Measurements from ENCODE around the gene SYK. TPM values are rescaled to one million over a fixed set of nuclear protein-coding genes. Genes with fewer than 3 reads are reported as not detected.
"Not testable (repeated sequence)": the region's sequence is repeated elsewhere in the genome, so short reads cannot be mapped to it uniquely, and the experiment has no call there.

Gene SYK
- polyA plus RNA-seq, 3 donors: 25.0 to 32.4 (median 28.3) TPM

DNA sequence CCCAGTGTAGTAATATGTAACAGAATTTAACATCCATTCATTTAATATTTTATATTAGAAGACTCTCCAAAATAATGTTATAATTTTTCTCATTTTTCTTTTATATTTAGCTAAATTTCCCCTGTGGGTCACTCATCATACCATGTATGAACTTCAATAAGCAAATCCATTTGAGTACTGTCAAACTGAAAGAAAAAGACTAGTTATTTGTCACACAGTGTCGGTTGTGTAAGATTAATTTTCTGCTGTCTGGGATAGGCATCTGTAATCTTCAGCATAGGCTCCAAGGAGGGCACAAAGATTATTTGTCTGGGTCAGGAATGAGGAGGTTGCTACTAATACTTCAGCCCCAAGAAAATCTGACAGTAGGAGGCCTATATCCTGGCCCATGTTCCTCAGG, 13.1 kb upstream of the SYK start:
- not testable (repeated sequence) for DNase-seq (ENCODE audit: extremely low read depth in 1 of 11, low read depth in 9 of 11, low spot score in 4 of 11)

DNA sequence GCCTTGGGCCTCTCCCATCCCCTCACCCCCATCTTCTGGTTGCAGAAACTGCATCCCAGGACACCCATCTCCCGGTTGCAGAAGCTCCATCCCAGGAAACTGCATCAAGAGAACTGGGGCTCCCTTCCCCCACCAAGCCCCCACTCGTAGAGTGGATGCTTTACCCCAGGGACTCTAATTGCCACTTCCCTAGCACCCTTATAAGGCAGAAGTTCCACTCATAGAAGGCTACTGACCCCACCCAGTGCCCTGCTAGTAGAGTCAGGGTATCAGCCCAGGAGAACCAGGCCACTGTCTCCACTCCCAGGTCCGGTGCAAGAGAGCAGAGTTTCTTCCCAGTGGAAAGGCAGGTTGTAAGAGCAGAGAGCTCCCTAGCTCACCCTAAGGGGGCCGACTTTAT, 12.2 kb upstream of the SYK start:
- DNase-seq (ENCODE audit: extremely low read depth in 1 of 11, low read depth in 9 of 11, low spot score in 4 of 11): no peak

DNA sequence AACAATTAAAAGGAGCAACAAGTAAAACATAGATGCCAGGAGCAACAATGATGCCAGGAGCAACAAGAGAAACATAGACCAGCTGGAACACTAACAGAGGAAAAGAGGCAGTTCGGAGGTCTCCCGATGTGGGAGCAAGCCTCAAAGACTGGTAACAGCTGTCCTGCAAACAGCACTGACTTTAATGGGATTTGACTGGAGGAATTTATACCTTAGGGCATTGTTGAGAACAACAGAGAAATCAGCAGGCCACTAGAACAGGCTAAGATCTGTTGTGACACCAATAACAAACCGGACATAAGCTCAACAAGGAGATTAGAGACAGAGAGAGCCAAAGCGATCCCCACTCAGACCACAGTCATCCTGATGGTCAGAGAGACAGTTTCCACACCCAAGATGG, 11.8 kb upstream of the SYK start:
- DNase-seq (ENCODE audit: extremely low read depth in 1 of 11, low read depth in 9 of 11, low spot score in 4 of 11): no peak

DNA sequence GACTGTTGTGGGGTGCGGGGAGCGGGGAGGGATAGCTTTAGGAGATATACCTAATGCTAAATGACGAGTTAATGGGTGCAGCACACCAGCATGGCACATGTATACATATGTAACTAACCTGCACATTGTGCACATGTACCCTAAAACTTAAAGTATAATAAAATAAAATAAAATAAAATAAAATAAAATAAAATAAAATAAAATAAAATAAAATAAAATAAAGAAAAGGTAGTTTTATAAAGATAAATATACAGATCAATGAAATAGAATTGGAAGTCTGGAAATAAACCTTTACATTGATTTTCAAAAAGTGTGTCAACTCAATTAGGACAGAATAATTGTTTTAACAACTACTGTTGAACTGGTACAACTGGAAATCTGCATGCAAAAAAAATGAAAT, 8.6 kb upstream of the SYK start:
- DNase-seq (ENCODE audit: extremely low read depth in 1 of 11, low read depth in 9 of 11, low spot score in 4 of 11): not testable (repeated sequence)

DNA sequence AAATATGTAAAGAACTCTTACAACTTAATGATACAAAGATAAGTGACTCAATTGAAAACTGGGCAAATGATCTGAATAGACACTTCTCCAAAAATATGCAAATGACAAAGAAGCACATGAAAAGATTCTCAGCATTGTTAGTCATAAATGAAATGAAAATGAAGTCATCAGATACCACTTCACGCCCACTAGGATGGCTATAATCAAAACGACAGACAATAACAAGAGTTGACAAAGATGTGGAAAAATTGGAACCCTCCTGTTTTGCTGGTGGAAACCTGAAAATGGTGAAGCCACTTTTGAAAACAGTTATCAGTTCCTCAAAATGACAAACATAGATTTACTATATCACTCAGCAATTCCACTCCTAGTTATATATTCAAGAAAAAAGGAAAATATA, 7.9 kb upstream of the SYK start:
- DNase-seq (ENCODE audit: extremely low read depth in 1 of 11, low read depth in 9 of 11, low spot score in 4 of 11): no peak

DNA sequence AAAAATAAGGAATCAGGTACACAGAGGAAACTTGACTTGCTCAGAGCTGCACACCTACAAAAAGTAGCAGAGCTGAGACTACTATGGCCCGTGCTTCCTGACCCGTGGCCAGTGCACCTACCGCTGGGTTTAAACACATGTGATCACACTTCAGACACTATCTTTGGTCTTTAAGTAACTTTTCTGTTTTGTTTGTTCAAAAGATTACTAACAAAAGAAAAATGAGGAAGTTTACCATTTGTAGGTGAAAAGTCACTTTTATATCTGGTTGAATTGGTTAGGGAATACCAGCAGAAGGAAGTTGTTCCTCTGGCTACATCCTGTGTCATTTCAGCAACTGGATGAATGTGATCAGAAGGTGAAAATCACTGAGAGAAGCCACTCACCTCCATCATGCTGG, 6.5 kb upstream of the SYK start:
- DNase-seq (ENCODE audit: extremely low read depth in 1 of 11, low read depth in 9 of 11, low spot score in 4 of 11): no peak

DNA sequence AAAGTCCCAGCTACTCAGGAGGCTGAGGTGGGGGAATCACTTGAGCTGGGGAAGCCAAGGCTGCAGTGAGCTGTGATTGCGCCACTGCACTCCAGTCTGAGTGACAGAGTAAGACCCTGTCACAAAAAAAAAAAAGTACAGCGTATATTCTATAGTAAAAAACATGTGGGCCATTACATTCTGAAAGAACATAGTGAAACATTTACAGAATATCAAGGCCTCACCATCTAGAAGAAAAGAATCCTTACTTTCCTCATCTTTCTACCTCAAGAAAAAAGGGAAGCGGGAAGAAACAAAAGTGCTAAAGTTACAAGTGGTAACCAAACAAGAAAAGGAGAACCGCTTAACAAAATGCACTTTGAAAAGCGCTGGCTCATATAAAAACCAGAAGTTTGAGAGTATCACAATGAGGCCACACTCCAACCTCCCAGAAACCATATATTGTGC, 5.7 kb upstream of the SYK start:
- DNase-seq (ENCODE audit: extremely low read depth in 1 of 11, low read depth in 9 of 11, low spot score in 4 of 11): no peak

DNA sequence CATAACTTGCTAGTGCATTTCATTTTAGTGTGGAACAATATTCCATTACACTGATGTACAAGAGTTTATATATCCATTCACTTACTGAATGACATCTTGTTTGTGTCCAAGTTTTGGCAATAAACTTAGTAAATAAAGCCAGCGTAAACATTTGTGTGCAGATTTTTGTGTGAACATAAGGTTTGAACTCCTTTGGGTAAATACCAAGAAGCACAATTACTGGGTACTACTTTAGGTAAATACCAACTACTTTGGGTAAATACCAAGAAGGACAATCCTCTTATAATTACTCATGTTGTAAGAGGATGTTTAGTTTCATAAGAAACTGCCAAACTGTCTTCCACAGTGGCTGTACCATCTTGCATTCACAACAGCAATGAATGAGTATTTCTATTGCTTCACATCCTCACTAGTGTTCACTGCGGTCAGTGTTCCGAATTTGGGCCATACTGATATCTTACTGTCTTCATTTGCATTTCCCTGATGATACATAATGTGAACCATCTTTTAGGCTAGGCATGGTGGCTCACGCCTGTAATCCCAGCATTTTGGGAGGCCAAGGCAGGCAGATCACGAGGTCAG, 2.3 kb upstream of the SYK start:
- no peak for DNase-seq (ENCODE audit: extremely low read depth in 1 of 11, low read depth in 9 of 11, low spot score in 4 of 11)

DNA sequence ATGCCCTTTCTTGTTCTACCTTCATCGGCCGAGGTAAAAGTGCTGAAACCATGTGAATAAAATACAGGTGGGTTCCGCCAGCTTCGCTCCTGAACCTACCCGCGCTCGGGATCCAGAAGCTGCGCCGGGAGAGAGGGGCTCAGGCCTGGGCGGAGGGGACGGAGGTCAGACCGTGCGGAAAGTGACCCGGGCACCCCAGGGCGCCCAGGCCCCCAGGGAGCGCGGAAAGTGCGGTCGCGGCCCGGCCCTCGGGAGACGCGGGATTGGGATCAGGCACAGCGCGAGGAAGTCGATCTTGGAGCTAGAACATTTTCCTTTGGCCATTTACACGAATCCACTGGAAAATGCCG, 329 bp downstream of the SYK start:
- no peak for DNase-seq (ENCODE audit: extremely low read depth in 1 of 11, low read depth in 9 of 11, low spot score in 4 of 11)

DNA sequence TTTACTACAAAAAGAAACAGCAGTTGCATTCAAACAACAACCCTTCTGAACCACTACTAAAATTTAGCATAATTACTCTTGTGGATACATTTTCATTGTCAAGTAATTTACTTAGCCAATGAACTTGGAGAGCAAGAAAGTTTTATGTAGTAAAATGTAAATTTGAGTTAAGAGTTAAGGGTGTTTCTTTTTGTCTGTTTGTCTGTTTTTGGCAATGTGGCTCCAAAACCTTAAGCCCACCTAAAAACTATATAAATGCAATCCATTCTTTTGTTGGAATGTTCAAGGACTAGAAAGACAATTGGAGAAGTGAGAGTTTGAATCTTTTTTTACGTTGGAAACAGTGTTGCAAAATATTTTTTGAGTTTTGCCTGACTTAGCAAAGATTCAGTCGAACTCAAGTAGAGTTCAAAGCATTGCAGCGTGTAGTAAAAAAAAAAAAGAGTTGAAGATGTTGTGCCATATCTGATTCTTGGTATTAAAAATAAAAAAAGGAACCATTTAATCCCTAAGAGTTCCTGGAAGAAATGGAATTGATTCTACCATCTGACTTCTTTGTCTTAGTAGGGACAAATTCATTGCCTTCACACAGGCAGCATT, 867 bp downstream of the SYK start:
- no peak for DNase-seq (ENCODE audit: extremely low read depth in 1 of 11, low read depth in 9 of 11, low spot score in 4 of 11)

DNA sequence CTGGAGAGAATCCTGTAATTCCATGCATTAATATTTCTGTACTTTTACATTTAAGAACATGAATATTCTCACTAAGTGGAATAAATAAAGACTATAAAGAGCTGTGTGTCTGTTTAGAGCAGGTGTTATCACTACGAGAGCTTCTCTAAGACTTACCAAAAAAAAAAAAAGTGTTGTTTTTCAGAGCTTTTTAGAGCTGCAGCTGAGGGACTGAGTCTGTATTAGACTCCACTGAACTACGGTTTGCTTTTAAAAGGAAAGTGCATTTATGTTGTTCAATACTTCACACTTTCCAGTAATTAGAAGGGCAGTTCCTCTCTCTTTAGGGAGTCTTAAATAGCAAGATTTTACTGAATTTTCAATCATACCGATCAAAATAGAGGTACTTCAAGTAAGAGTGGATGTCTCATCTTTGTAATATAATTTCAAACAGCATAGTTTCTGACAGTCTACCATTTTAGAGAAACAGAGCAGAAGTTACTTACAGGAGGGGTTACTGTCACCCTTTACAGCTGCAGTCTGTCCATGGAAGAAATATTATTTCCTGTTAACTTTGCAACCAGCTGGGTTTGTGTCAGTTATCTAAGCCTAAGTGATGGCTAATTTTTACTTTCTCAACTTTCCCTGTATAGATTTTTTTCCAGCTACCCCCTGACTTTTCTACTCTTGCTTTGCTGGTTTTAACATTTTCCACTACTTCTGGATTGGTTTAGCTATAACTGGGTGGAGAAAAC, 2.4 kb downstream of the SYK start:
- DNase-seq (ENCODE audit: extremely low read depth in 1 of 11, low read depth in 9 of 11, low spot score in 4 of 11): no peak

DNA sequence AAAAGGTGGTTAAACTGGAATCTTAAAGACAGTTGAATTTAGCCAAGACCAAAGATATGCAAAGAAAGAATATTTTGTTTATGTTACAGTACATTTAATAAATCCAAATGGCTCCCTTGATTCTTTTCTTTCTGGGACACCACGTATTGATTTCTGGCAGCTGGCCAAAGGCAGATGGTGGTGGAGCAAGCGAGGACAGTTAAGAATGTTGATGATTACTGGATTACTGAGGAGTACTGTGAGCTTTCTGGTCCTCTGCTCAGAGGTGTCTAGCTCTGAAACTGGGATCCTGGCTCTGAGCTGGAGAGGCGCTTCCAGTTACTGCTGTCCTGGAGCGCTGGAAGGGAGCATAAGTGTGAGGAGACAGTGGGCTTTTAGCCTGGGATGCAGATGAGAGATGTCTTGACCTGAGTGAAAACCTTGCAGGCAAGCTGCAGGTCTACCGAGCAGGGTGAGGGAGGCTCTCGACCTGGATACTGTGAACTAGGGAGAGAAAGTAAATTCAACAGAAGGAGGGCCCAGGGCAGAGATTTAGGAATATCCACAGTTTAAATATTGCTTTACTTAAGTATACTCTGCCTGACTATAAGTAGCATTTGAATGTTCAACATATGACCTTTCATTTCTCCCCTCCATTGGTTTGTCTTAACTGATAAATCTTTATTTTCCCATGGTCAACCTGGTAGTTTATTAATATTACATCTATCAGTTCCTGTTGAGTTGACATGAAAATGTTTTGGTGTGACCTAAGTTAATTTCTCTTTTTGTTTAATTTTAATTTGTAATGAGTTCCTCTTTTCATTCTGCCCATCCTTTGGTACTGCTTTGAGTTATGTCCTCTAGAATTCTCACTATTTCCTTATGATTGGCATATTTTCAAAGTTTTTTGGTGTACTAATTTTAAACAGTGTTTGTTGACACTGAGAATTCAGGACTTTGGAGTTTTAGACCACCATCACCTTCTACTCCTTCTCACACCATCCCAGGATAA, 3.7 kb downstream of the SYK start:
- DNase-seq (ENCODE audit: extremely low read depth in 1 of 11, low read depth in 9 of 11, low spot score in 4 of 11): no peak

DNA sequence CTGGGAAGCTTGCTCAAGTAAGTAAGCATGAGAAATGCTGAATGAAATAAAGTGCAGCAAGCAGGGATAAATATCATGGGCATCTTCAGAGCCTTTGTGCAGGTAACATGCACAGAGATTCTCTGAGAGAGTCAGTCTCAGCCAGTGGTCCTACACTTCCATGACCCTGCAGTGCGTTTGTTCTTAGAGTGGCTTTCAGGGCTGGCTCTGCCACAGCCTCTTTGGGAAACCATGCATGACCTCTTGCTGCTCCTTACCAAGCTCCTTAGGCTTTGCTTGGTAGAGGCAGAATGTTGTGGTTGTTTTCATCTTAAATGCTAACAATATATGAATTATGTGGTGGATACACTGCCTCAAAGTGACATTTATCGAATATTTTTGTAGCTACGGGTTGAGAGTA, 5.4 kb downstream of the SYK start:
- DNase-seq (ENCODE audit: extremely low read depth in 1 of 11, low read depth in 9 of 11, low spot score in 4 of 11): no peak

DNA sequence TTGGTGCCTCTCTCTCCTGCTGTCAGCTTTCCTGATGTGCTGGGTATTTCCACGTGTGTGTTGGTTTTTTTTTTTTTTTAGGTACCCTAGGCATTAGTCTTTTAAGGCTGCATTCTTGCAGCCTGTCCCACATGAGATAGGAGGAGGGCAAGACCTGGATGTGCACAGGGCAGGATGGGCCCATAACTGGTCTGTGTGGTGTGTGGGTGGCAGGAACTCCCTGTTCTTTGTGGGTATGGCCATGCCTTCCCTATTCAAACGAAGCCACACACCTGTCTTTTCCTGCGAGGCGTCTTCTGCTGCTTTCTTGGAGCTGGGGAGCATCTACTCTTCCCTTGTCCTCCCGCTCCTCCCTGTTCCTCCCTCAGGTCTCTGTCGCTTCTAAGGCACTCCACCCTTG, 6.8 kb downstream of the SYK start:
- DNase-seq (ENCODE audit: extremely low read depth in 1 of 11, low read depth in 9 of 11, low spot score in 4 of 11): no peak

DNA sequence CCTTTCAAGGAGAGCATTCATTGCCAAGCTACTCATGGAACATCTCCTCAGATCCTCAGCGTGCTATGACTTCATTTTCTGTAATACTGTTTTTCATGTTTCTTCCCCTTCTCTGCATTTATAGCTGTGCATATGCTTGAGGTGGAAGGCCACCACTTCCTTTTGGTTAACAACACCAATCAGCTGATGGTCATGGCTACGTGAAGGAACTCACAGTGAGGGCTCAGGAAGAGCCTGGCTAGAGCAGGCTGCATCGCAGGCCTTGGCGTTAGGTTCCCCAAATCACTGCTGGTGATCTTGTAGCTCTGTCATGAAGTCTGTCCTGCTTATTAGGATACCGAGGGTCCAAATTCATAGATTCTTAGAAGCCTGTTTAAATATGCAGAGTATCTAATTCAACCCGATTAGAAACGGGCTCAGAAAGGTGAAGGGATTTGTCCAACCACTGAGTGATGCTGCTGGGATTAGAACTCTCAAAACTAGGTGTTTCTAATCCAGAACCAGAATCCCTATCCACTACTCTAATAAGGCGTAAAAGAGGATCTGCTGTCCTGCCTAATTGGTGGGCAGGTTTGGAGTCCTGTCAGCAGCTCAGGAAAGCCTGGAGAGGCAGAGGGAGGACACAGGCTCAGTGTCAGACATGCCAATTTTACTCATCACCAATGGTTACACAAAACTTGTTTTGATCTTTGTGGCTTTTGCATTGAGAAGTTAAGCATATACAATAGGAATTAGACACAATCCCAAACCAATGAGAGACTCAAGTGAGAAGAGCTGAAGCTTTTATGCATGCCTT, 7.5 kb downstream of the SYK start:
- DNase-seq (ENCODE audit: extremely low read depth in 1 of 11, low read depth in 9 of 11, low spot score in 4 of 11): no peak

DNA sequence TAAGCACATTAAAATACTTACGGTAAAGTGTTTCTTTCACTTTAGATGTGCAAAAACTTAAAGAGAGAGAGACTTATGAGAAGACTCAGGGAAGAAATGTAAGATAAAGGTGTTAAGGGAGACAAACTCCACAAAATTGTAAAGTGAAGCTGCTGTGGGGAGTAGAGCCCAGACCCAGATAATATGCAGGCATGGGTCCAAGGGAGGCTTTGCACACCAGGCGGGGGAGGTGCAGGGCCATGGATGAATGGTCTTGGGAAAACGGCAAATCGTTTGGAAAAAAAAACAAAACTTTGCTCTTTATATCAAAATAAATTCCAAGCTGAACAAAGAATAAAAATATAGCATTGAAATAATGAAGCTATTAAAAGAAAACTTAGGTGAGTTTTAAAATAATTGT, 9.1 kb downstream of the SYK start:
- DNase-seq (ENCODE audit: extremely low read depth in 1 of 11, low read depth in 9 of 11, low spot score in 4 of 11): no peak

DNA sequence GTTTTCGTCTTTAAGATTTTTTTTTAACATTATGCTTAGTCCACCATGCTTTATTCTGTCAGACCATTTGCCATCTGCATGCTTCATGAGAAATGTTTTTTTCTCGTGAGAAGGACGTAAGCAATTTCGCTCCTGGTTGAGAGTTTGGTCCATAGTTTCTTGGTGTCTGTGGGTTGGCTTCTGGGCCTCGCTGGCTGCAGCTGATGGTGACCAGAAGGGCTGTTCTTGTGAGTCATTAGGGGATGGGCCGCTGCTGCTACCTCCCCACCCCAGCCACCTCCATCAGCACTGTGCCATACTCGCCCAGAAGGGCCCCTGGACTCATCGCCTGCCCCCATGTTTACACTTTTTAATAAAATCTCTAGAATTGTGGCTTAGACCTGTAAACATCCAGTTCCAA, 11.4 kb downstream of the SYK start:
- DNase-seq (ENCODE audit: extremely low read depth in 1 of 11, low read depth in 9 of 11, low spot score in 4 of 11): no peak

DNA sequence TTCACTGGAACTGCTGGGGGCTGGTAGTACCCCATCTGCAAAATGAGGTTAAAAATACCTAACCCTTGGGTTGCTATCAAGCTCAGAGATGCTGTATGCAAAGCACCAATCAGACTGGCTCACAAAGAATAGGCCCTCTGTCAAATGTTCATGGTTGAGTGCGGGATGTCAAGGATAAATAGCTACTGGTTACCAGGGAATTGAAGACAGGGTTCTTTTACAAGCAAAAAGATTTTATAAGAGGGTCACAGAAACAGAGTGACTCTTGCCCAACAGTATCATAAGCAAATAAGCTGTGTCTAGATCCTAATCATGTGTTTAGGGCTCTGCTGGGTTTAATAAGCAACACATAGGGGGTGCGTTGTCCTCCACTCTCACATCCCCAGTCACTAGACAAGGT, 11.9 kb downstream of the SYK start:
- DNase-seq (ENCODE audit: extremely low read depth in 1 of 11, low read depth in 9 of 11, low spot score in 4 of 11): no peak

DNA sequence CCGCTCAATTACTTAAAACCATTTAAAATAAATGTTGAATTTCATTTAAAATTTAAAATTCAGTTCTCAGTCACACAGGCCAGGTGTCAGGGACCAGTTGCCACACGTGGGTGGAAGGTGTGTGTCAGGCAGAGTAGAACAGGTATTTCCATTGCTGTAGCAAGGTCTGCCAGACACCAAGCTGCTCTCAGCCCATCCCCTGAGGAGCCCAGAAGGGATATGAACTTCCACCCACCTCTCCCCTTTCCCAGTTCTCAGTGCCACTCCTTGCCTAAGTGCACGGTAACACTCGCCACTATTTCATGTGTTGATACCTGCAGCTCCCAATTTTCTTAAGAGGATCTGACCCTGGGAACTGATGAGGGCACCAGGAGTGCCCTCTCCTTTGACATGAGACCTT, 12.7 kb downstream of the SYK start:
- no peak for DNase-seq (ENCODE audit: extremely low read depth in 1 of 11, low read depth in 9 of 11, low spot score in 4 of 11)

All from renal cortex interstitium (tissue), 11 donors.